GM12864 (cell line): Measurements from ENCODE around the gene UTP11.

Source experiments
- DNase-seq: peaks from one replicate; pipeline ENCODE4 v3.0.0-alpha.2; 2011; ENCODE audit warnings: low read depth
- H3K4me3 ChIP-seq: 2 replicates; pipeline ENCODE4 v1.5.1; 2011; ENCODE audit warnings: mild to moderate bottlenecking, low read depth, low read length, control low read depth
- TF ChIP-seq, protein P1 (sequence below): IDR thresholded peaks from 2 replicates; pipeline ENCODE4 v1.5.1; 2011; ENCODE audit warnings: low read depth, mild to moderate bottlenecking, moderate library complexity, low read length, control low read depth, inconsistent platforms; ENCODE audit errors: missing control alignments

Gene UTP11

DNA sequence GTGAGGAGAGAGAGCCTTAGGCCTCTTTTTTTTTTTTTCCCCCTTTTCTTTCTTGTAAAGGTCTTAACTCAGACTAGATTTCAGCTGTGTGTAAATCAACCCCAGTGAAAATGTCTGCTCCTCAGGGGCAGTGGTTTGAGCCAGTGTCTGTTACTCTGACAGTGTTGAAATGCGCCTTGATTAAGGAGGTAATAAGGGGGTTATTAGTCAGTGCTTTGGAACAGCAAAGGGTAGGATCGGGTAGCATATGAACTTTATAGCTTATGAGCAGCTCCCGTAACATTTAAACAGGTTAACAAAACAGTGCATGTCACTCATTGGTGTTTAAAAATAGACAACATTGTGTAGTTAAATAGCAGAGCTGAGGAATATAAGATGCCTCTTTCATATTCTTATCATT, 10.3 kb downstream of the UTP11 start:
- DNase-seq = no peak
- no peak overlapping the region for H3K4me3 ChIP-seq
- TF ChIP-seq, protein P1, sequence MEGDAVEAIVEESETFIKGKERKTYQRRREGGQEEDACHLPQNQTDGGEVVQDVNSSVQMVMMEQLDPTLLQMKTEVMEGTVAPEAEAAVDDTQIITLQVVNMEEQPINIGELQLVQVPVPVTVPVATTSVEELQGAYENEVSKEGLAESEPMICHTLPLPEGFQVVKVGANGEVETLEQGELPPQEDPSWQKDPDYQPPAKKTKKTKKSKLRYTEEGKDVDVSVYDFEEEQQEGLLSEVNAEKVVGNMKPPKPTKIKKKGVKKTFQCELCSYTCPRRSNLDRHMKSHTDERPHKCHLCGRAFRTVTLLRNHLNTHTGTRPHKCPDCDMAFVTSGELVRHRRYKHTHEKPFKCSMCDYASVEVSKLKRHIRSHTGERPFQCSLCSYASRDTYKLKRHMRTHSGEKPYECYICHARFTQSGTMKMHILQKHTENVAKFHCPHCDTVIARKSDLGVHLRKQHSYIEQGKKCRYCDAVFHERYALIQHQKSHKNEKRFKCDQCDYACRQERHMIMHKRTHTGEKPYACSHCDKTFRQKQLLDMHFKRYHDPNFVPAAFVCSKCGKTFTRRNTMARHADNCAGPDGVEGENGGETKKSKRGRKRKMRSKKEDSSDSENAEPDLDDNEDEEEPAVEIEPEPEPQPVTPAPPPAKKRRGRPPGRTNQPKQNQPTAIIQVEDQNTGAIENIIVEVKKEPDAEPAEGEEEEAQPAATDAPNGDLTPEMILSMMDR = no peak

DNA sequence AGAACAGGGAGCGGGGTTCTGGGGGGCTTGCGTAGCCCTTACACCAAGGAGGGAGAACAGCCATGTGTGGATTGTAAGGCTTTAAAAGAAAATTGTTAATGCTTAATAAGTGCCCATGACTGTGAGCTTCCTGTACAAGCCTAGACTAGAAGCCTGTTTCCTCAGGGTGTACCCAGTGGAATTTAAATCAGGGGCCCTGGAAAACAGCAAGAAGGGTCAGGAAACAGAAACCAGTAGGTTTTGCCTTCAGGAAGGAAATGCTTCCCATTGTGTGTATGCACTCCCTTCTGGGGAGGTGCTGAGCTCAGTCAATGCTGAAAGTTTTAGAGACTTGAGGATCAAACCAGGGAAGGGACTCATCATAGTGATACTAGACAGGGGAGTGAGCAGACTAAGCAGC, 12.7 kb downstream of the UTP11 start:
- TF ChIP-seq, protein P1 = no peak
- H3K4me3 ChIP-seq = no peak overlapping the region
- DNase-seq = no peak

DNA sequence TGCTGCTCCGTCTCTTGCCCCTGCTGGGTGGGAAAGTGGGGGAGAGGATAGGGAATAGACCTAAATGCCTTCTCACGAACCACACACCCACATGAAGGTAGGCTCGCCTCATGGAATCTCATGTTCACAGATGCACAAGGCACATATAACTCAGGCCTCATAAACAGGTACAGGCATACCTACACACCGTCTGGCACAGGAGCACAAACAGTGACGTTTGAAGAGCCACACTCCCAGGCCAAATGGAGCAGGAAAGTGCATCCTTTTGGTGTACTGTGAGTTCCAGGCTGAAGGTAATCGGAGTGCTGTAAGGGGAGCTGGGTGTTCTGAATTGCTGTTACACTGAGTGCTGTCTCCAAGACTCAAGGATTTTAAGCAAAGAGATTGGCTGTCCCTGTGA, 13.1 kb downstream of the UTP11 start:
- no peak overlapping the region for H3K4me3 ChIP-seq
- TF ChIP-seq, protein P1 = no peak

DNA sequence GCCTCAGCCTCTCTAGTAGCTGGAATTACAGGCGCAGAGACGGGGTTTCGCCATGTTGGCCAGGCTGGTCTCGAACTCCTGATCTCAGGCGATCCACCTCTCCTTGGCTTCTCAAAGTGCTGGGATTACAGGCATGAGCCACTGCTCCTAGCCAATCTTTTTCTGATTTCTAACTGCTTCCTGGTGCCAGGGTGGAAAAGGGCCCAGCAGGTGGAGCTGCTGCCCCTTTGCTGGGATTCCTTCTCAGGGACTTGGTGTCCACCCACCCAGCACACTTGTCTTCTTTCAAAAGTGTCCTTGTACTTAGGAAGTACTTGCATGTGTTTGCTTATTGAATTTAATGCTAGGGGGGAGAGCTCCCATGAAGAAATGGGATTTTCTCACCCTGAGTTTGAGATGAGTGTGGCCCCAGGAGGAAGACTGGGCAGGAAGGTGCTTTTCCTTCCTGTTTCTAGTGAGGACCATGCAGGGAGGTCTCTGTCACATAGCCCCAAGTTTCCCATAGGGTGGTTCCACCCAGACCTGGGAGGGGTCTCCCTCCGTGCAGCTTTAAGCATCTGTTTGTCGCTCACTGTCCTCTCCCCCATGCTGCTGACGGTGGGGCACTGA, 14.2 kb downstream of the UTP11 start:
- TF ChIP-seq, protein P1 = peak; percentile 70
- DNase-seq = no peak
- H3K4me3 ChIP-seq = no peak overlapping the region

More for the DNA sequence above, 13.1 kb downstream of the UTP11 start:
- DNase-seq = no peak

DNA sequence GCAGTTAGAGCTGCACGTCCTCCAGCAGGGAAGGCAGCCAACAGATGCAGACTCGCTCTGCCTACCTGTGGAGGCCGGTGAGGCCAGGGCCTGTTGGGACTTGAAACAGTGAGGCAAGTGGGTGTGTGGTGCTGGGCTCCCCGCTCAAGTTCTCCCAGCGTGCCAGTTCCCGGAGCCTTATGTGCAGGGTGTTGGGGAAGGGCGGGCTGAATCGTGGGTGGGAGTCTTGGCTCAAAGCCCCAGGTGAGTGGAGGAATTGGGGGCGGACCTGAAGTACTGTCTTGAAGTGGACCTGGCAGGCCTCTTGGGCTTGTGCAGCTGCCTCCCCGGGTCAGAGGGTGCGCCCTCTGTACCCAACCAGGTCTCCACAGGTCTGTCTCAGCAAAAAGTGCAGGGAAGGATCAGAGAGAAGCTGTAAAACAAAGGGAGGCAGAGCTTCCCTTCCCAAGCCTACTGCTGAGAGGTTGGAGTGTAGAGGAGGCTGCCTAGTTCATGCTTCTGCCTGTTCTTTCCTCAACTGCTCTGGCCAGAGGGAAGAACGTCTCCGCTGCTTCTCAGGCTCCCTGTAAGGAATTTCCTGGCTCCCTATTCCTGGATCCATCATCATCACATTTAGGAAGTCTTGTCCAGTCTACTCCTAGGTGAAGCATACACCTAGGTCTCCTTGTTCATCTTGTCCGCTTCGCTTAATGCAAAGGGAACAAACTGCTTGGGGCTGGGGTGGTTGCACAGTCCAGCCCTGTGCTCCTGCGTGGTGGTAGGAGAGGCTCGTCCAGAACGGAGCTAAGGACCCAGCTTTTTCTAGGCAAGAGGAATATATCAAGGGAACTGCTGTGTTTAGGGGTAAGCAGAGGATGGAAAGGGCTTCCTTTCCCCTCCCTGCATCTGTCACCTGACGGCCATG, 14.9 kb downstream of the UTP11 start:
- H3K4me3 ChIP-seq = no peak overlapping the region
- TF ChIP-seq, protein P1 = no peak
- no peak for DNase-seq

GRCh38 chr1:38028105-38028591, 15.6 kb downstream of the UTP11 start:
- DNase-seq = peak; percentile 77

More at GRCh38 chr1:38028105-38028591, 15.6 kb downstream of the UTP11 start:
- TF ChIP-seq, protein P1 = no peak
- H3K4me3 ChIP-seq = no peak overlapping the region
